H9 (cell line): ENCODE measurements around the gene DOK6. TPM values are rescaled to one million over a fixed set of nuclear protein-coding genes. Genes with fewer than 3 reads are reported as not detected.
A peak's percentile ranks its signal among the peaks of the same experiment; 100 is the strongest.

Experiments
- DNase-seq: peaks from one replicate; pipeline ENCODE4 v3.0.0-alpha.2; 2017
- H2AFZ ChIP-seq: one replicate; pipeline ENCODE4 v1.6.1; 2013; ENCODE audit warnings: mild to moderate bottlenecking, low read length, control low read depth, moderate library complexity
- H2AK5ac ChIP-seq: 2 replicates; pipeline ENCODE4 v1.6.1; 2013; ENCODE audit warnings: low read length, control low read depth, mixed read lengths; ENCODE audit not compliant: insufficient read length
- H2BK120ac ChIP-seq: one replicate; pipeline ENCODE4 v1.6.1; 2013; ENCODE audit warnings: low read depth, mild to moderate bottlenecking, low read length, control low read depth, inconsistent platforms; ENCODE audit not compliant: poor library complexity, severe bottlenecking
- H2BK12ac ChIP-seq: 2 replicates; pipeline ENCODE4 v1.6.1; 2013; ENCODE audit warnings: low read length, control low read depth, mixed read lengths, low read depth; ENCODE audit not compliant: insufficient read length
- H2BK15ac ChIP-seq: 2 replicates; pipeline ENCODE4 v1.6.1; 2013; ENCODE audit warnings: low read depth, low read length, control low read depth
- H2BK20ac ChIP-seq: one replicate; pipeline ENCODE4 v1.6.1; 2013; ENCODE audit warnings: low read depth, mild to moderate bottlenecking, low read length, control low read depth, inconsistent platforms; ENCODE audit not compliant: poor library complexity, severe bottlenecking
- H2BK5ac ChIP-seq: 2 replicates; pipeline ENCODE4 v1.6.1; 2013; ENCODE audit warnings: low read length, control low read depth, mixed read lengths; ENCODE audit not compliant: insufficient read length
- H3K14ac ChIP-seq: 2 replicates; pipeline ENCODE4 v1.6.1; 2013; ENCODE audit warnings: low read length, control low read depth; ENCODE audit not compliant: insufficient read depth
- H3K18ac ChIP-seq: 2 replicates; pipeline ENCODE4 v1.6.1; 2013; ENCODE audit warnings: low read depth, mild to moderate bottlenecking, mixed read lengths, low read length, control low read depth; ENCODE audit not compliant: insufficient read length
- H3K23ac ChIP-seq: 2 replicates; pipeline ENCODE4 v1.6.1; 2013; ENCODE audit warnings: low read length, control low read depth, mixed read lengths, low read depth; ENCODE audit not compliant: insufficient read length
- H3K23me2 ChIP-seq: 2 replicates; pipeline ENCODE4 v1.6.1; 2013; ENCODE audit warnings: low read depth, mild to moderate bottlenecking, mixed read lengths, low read length, control low read depth; ENCODE audit not compliant: insufficient read length, poor library complexity, severe bottlenecking
- H3K27ac ChIP-seq: 2 replicates; pipeline ENCODE4 v1.5.1; 2013; ENCODE audit warnings: low read length, control low read depth, mixed read lengths, low read depth; ENCODE audit not compliant: insufficient read length
- H3K27me3 ChIP-seq: 2 replicates; pipeline ENCODE4 v1.6.1; 2013; ENCODE audit warnings: low read length, control low read depth, inconsistent platforms; ENCODE audit not compliant: insufficient read depth
- H3K4ac ChIP-seq: 2 replicates; pipeline ENCODE4 v1.6.1; 2013; ENCODE audit warnings: low read depth, mild to moderate bottlenecking, control low read depth, inconsistent platforms, low read length, moderate library complexity
- H3K4me1 ChIP-seq: 2 replicates; pipeline ENCODE4 v1.6.1; 2013; ENCODE audit warnings: low read length, control low read depth, inconsistent platforms; ENCODE audit not compliant: insufficient read depth
- H3K4me2 ChIP-seq: 2 replicates; pipeline ENCODE4 v1.6.1; 2013; ENCODE audit warnings: low read length, control low read depth, mixed read lengths; ENCODE audit not compliant: insufficient read length, insufficient read depth
- H3K56ac ChIP-seq: 2 replicates; pipeline ENCODE4 v1.6.1; 2013; ENCODE audit warnings: low read depth, mild to moderate bottlenecking, mixed read lengths, low read length, control low read depth; ENCODE audit not compliant: insufficient read length
- H3K79me1 ChIP-seq: 2 replicates; pipeline ENCODE4 v1.6.1; 2013; ENCODE audit warnings: low read depth, mild to moderate bottlenecking, moderate library complexity, low read length, control low read depth, inconsistent platforms; ENCODE audit not compliant: insufficient read depth, poor library complexity, severe bottlenecking
- H3K79me2 ChIP-seq: 2 replicates; pipeline ENCODE4 v1.6.1; 2013; ENCODE audit warnings: low read length, control low read depth, inconsistent platforms; ENCODE audit not compliant: insufficient read depth
- H3K9ac ChIP-seq: 2 replicates; pipeline ENCODE4 v1.6.1; 2013; ENCODE audit warnings: low read length, control low read depth, mixed read lengths; ENCODE audit not compliant: insufficient read length; ENCODE audit errors: extremely low read depth
- H3K9me3 ChIP-seq: one replicate; pipeline ENCODE4 v1.6.1; 2013; ENCODE audit warnings: low read depth, low read length, inconsistent platforms; ENCODE audit not compliant: control insufficient read depth
- H3T11ph ChIP-seq: one replicate; pipeline ENCODE4 v1.6.1; 2013; ENCODE audit warnings: mild to moderate bottlenecking, low read length, control low read depth, inconsistent platforms
- H4K20me1 ChIP-seq: one replicate; pipeline ENCODE4 v1.6.1; 2013; ENCODE audit not compliant: control insufficient read depth, insufficient read length, insufficient read depth
- H4K5ac ChIP-seq: 2 replicates; pipeline ENCODE4 v1.6.1; 2013; ENCODE audit warnings: low read depth, mild to moderate bottlenecking, mixed read lengths, low read length, control low read depth; ENCODE audit not compliant: insufficient read length
- H4K8ac ChIP-seq: replicated peaks from 2 replicates; pipeline ENCODE4 v1.6.1; 2013; ENCODE audit warnings: low read length, control low read depth, mixed read lengths, low read depth; ENCODE audit not compliant: insufficient read length
- H4K91ac ChIP-seq: 2 replicates; pipeline ENCODE4 v1.6.1; 2013; ENCODE audit warnings: low read depth, mild to moderate bottlenecking, moderate library complexity, mixed read lengths, low read length, control low read depth; ENCODE audit not compliant: insufficient read length
- H3K27ac Mint-ChIP-seq, 3 experiments: 2 replicates in 2 of 3; 3 replicates in 1 of 3; pipeline ENCODE4 v1.8.0; 2020 to 2021; ENCODE audit warnings: mixed read lengths in 3 of 3, mild to moderate bottlenecking in 1 of 3, moderate library complexity in 1 of 3
- H3K27me3 Mint-ChIP-seq: 2 replicates; pipeline ENCODE4 v1.8.0; 2021; ENCODE audit warnings: low read depth, mild to moderate bottlenecking, moderate library complexity, mixed read lengths
- H3K36me3 Mint-ChIP-seq, 3 experiments: 2 replicates in 2 of 3; 3 replicates in 1 of 3; pipeline ENCODE4 v1.8.0; 2020 to 2021; ENCODE audit warnings: low read depth in 3 of 3, mixed read lengths in 3 of 3; ENCODE audit not compliant: insufficient read depth in 1 of 3
- H3K4me1 Mint-ChIP-seq, 2 experiments: 2 replicates each; pipeline ENCODE4 v1.8.0; 2020; ENCODE audit warnings: mixed read lengths in 2 of 2
- H3K4me3 Mint-ChIP-seq, 2 experiments: 2 replicates in 1 of 2; 3 replicates in 1 of 2; pipeline ENCODE4 v1.8.0; 2020 to 2021; ENCODE audit warnings: mild to moderate bottlenecking in 2 of 2, mixed read lengths in 2 of 2, moderate library complexity in 1 of 2
- H3K9me3 Mint-ChIP-seq, 2 experiments: 2 replicates in 1 of 2; 3 replicates in 1 of 2; pipeline ENCODE4 v1.8.0; 2020; ENCODE audit warnings: mild to moderate bottlenecking in 2 of 2, mixed read lengths in 2 of 2, moderate library complexity in 1 of 2
- CTCF ChIP-seq: fragments of 200-600 bp; sonication (generic); conservative IDR thresholded peaks from 3 replicates; pipeline ENCODE4 v1.8.0; 2021; ENCODE audit warnings: antibody characterized with exemption, mild to moderate bottlenecking
- WGBS: extraction: QIAGEN DNeasy Blood & Tissue Kit; methylation state at CpG from one replicate; pipeline ENCODE4 v1.1.7; 2013; ENCODE audit warnings: missing lambda C conversion rate, low lambda C conversion rate, mixed read lengths; ENCODE audit not compliant: insufficient read length; ENCODE audit errors: extremely low coverage; 5-methylcytosine and 5-hydroxymethylcytosine counted together
- total RNA-seq: library from RNA; stranded (reverse); gene quantifications from 2 replicates; pipeline ENCODE4 v1.2.1, GENCODE V29; 2021

Gene DOK6
- total RNA-seq, 1 experiment from 2014 or later: 0.20 TPM

- H3K9me3 ChIP-seq: no peaks in the 10 kb centered on the region
- H3K4ac ChIP-seq: no peak overlapping the region
- no peak overlapping the region for H3K9ac ChIP-seq
- no peak for TF ChIP-seq CTCF
- H3K14ac ChIP-seq: no peak overlapping the region
- H3K4me1 Mint-ChIP-seq: peaks cover 9 to 16% of the 10 kb centered on the region in 2 experiments
- H3K4me2 ChIP-seq: no peak overlapping the region
- H2BK5ac ChIP-seq: no peak overlapping the region
- H3K79me2 ChIP-seq: no peaks in the 10 kb centered on the region
- H3K79me1 ChIP-seq: no peaks in the 10 kb centered on the region
- H3K23ac ChIP-seq: no peak overlapping the region
- H2BK20ac ChIP-seq: no peak overlapping the region
- no peaks in the 10 kb centered on the region; a peak in 1 of 5 replicates for H3K9me3 Mint-ChIP-seq
- H3K36me3 Mint-ChIP-seq: peaks cover 0 to 6% (median 0%) of the 10 kb centered on the region in 3 experiments; a peak in 2 of 7 replicates
- H2AFZ ChIP-seq: no peak overlapping the region
- H3K27me3 ChIP-seq: no peaks in the 10 kb centered on the region
- H4K8ac ChIP-seq: no peak overlapping the region
- H3T11ph ChIP-seq: no peak overlapping the region
- H3K4me3 Mint-ChIP-seq: no peak overlapping the region
- no CpG with 5 or more reads among the region's 2 CpGs for WGBS
- no peaks in the 10 kb centered on the region for H3K23me2 ChIP-seq
- H4K5ac ChIP-seq: no peak overlapping the region
- no peaks in the 10 kb centered on the region for H3K27me3 Mint-ChIP-seq
- no peak for DNase-seq
- H2AK5ac ChIP-seq: no peak overlapping the region
- no peaks in the 10 kb centered on the region; the same call in 1 of the 2 replicates for H3K4me1 ChIP-seq
- H3K18ac ChIP-seq: no peak overlapping the region
- H3K56ac ChIP-seq: no peak overlapping the region
- no peak overlapping the region for H2BK12ac ChIP-seq
- H2BK15ac ChIP-seq: no peak overlapping the region
- no peaks in the 10 kb centered on the region for H4K20me1 ChIP-seq
- H2BK120ac ChIP-seq: no peak overlapping the region
- H3K27ac ChIP-seq: no peak overlapping the region
- no peak overlapping the region for H4K91ac ChIP-seq
- peak overlapping the region; percentile 1 to 36 (median 27); a peak in 3 of 7 replicates for H3K27ac Mint-ChIP-seq
These were observed 486.6 kb downstream of the DOK6 start for GRCh38 chr18:69887256-69887655.
